Neutrophil (primary cell): Measurements from ENCODE around the gene ESYT1.

Experiments
- H3K27ac ChIP-seq: fragments of 200-600 bp; sonication (generic); 2 replicates; pipeline ENCODE4 v1.5.1; 2016; ENCODE audit warnings: mild to moderate bottlenecking, moderate library complexity
- H3K27me3 ChIP-seq: fragments of 200-600 bp; sonication (generic); 2 replicates; pipeline ENCODE4 v1.6.0; 2016; ENCODE audit warnings: mild to moderate bottlenecking
- H3K36me3 ChIP-seq: fragments of 200-600 bp; sonication (generic); 2 replicates; pipeline ENCODE4 v1.5.1; 2017
- H3K4me1 ChIP-seq, 2 experiments: fragments of 200-600 bp in 1 of 2; sonication (generic) in 1 of 2; 1 replicate in 1 of 2; 2 replicates in 1 of 2; pipeline versions ENCODE4 v1.5.1 to v1.6.1; 2013 to 2016; ENCODE audit warnings: low read depth in 1 of 2, low read length in 1 of 2, mild to moderate bottlenecking in 1 of 2, moderate library complexity in 1 of 2; ENCODE audit not compliant: control insufficient read depth in 1 of 2, insufficient read depth in 1 of 2
- H3K4me3 ChIP-seq, 2 experiments: fragments of 200-600 bp in 1 of 2; sonication (generic) in 1 of 2; 1 replicate in 1 of 2; 2 replicates in 1 of 2; pipeline ENCODE4 v1.5.1; 2013 to 2016; ENCODE audit warnings: low read depth in 1 of 2, low read length in 1 of 2, mild to moderate bottlenecking in 1 of 2, moderate library complexity in 1 of 2
- H3K9me3 ChIP-seq: fragments of 200-600 bp; sonication (generic); 2 replicates; pipeline ENCODE4 v1.5.1; 2016
- CTCF ChIP-seq: fragments of 200-600 bp; sonication (generic); IDR thresholded peaks from 2 replicates; pipeline ENCODE4 v1.5.1; 2016; ENCODE audit warnings: antibody characterized with exemption

The ESYT1 gene

GRCh38 chr12:56159482-56160192 lies 31.6 kb downstream of the ESYT1 start:
- H3K4me3 ChIP-seq: peak overlapping the region; percentile 67 to 99
- peaks cover 44 to 50% of the 10 kb centered on the region in 2 experiments for H3K4me1 ChIP-seq
- no peak for TF ChIP-seq CTCF
- H3K9me3 ChIP-seq: no peaks in the 10 kb centered on the region
- H3K36me3 ChIP-seq: peaks cover 51% of the 10 kb centered on the region
- H3K27ac ChIP-seq: peak overlapping the region; percentile 96
- no peaks in the 10 kb centered on the region for H3K27me3 ChIP-seq

GRCh38 chr12:56160193-56160763 lies 32.2 kb downstream of the ESYT1 start:
- Histone ChIP-seq H3K4me3 (peak overlapping the region; percentile 67 to 99), H3K27me3 (no peaks in the 10 kb centered on the region), H3K27ac (peak overlapping the region; percentile 96), H3K9me3 (no peaks in the 10 kb centered on the region), H3K4me1 (peaks cover 44 to 50% of the 10 kb centered on the region in 2 experiments), H3K36me3 (peaks cover 57% of the 10 kb centered on the region)
- no peak for TF ChIP-seq CTCF

- Histone ChIP-seq H3K9me3 (no peaks in the 10 kb centered on the region), H3K27me3 (no peaks in the 10 kb centered on the region), H3K4me3 (peak overlapping the region; percentile 67 to 99), H3K27ac (peak overlapping the region; percentile 96), H3K36me3 (peaks cover 66% of the 10 kb centered on the region), H3K4me1 (peaks cover 44 to 50% of the 10 kb centered on the region in 2 experiments)
- TF ChIP-seq CTCF: no peak
Measured at GRCh38 chr12:56160894-56161689, 33.0 kb downstream of the ESYT1 start.

GRCh38 chr12:56161690-56162351 lies 33.8 kb downstream of the ESYT1 start:
- Histone ChIP-seq H3K4me3 (no peak overlapping the region), H3K27me3 (no peaks in the 10 kb centered on the region), H3K36me3 (peaks cover 73% of the 10 kb centered on the region), H3K4me1 (peaks cover 42 to 45% of the 10 kb centered on the region in 2 experiments), H3K9me3 (no peaks in the 10 kb centered on the region), H3K27ac (peak overlapping the region; percentile 96)
- TF ChIP-seq CTCF: no peak
